ENCODE data around the gene PLA2G2A. TPM values are rescaled to one million over a fixed set of nuclear protein-coding genes. Genes with fewer than 3 reads are reported as not detected.
"Not testable (repeated sequence)": the region's sequence is repeated elsewhere in the genome, so short reads cannot be mapped to it uniquely, and the experiment has no call there.

PLA2G2A gene
- not detected for total RNA-seq

- Mint-ChIP-seq H3K27me3 (peaks cover 8% of the 10 kb centered on the region), H3K4me3 (no peak within 1 kb of the TSS), H3K9me3 (no peaks in the 10 kb centered on the region), H3K4me1 (peaks cover 2% of the 10 kb centered on the region), H3K27ac (no peak within 1 kb of the TSS), H3K36me3 (ENCODE audit: low read depth) (no peaks in the 10 kb centered on the region)
- ChIA-PET POLR2A (no interaction called here), CTCF (no interaction called here)
- no peak for DNase-seq
These were observed at the start of gene PLA2G2A for GRCh38 chr1:19979494-19979977. PLA2G2A (minus strand) TSS chr1:19979618; CDS start chr1:19978773, 845 bp downstream.

GRCh38 chr1:20028726-20029125, 49.3 kb upstream of the PLA2G2A start:
- ChIA-PET POLR2A (no interaction called here), CTCF (no interaction called here)
- DNase-seq: no peak
- Mint-ChIP-seq H3K36me3 (ENCODE audit: low read depth) (no peaks in the 10 kb centered on the region), H3K27me3 (peaks cover 39% of the 10 kb centered on the region), H3K4me3 (no peak overlapping the region), H3K27ac (no peak overlapping the region), H3K9me3 (peaks cover 2% of the 10 kb centered on the region), H3K4me1 (no peaks in the 10 kb centered on the region)

GRCh38 chr1:20028125-20028524, 48.7 kb upstream of the PLA2G2A start:
- peaks cover 39% of the 10 kb centered on the region for H3K27me3 Mint-ChIP-seq
- H3K36me3 Mint-ChIP-seq (ENCODE audit: low read depth): no peaks in the 10 kb centered on the region
- CTCF ChIA-PET: no interaction called here

GRCh38 chr1:20017741-20018140, 38.3 kb upstream of the PLA2G2A start:
- Mint-ChIP-seq H3K4me3 (no peak overlapping the region), H3K27ac (no peak overlapping the region), H3K36me3 (ENCODE audit: low read depth) (no peaks in the 10 kb centered on the region), H3K9me3 (peaks cover 11% of the 10 kb centered on the region), H3K27me3 (peaks cover 32% of the 10 kb centered on the region), H3K4me1 (no peaks in the 10 kb centered on the region)
- DNase-seq: no peak
- ChIA-PET POLR2A (no interaction called here), CTCF (no interaction called here)

More at GRCh38 chr1:20028125-20028524, 48.7 kb upstream of the PLA2G2A start:
- H3K9me3 Mint-ChIP-seq: peaks cover 2% of the 10 kb centered on the region
- DNase-seq: no peak
- H3K4me1 Mint-ChIP-seq: no peaks in the 10 kb centered on the region
- POLR2A ChIA-PET: no interaction called here
- no peak overlapping the region for H3K4me3 Mint-ChIP-seq
- no peak overlapping the region for H3K27ac Mint-ChIP-seq

- DNase-seq: no peak
- Mint-ChIP-seq H3K4me3 (no peak overlapping the region), H3K27me3 (peaks cover 28% of the 10 kb centered on the region), H3K36me3 (ENCODE audit: low read depth) (no peaks in the 10 kb centered on the region), H3K4me1 (no peaks in the 10 kb centered on the region), H3K27ac (no peak overlapping the region), H3K9me3 (peaks cover 11% of the 10 kb centered on the region)
- ChIA-PET POLR2A (no interaction called here), CTCF (no interaction called here)
These were observed 34.7 kb upstream of the PLA2G2A start for GRCh38 chr1:20014153-20014552.

GRCh38 chr1:20010016-20010415, 30.6 kb upstream of the PLA2G2A start:
- peaks cover 3% of the 10 kb centered on the region for H3K9me3 Mint-ChIP-seq
- no peak overlapping the region for H3K27ac Mint-ChIP-seq
- ChIA-PET CTCF (no interaction called here), POLR2A (no interaction called here)
- H3K4me3 Mint-ChIP-seq: no peak overlapping the region
- peaks cover 26% of the 10 kb centered on the region for H3K27me3 Mint-ChIP-seq
- H3K36me3 Mint-ChIP-seq (ENCODE audit: low read depth): no peaks in the 10 kb centered on the region
- no peak for DNase-seq
- H3K4me1 Mint-ChIP-seq: no peaks in the 10 kb centered on the region

GRCh38 chr1:20009212-20009611, 29.8 kb upstream of the PLA2G2A start:
- ChIA-PET POLR2A (no interaction called here), CTCF (no interaction called here)
- peaks cover 2% of the 10 kb centered on the region for H3K9me3 Mint-ChIP-seq
- H3K36me3 Mint-ChIP-seq (ENCODE audit: low read depth): no peaks in the 10 kb centered on the region
- H3K27me3 Mint-ChIP-seq: peaks cover 28% of the 10 kb centered on the region
- H3K4me1 Mint-ChIP-seq: no peaks in the 10 kb centered on the region
- no peak overlapping the region for H3K4me3 Mint-ChIP-seq
- no peak for DNase-seq
- H3K27ac Mint-ChIP-seq: no peak overlapping the region

GRCh38 chr1:20008391-20008841, 29.0 kb upstream of the PLA2G2A start:
- no peak for DNase-seq
- Mint-ChIP-seq H3K36me3 (ENCODE audit: low read depth) (no peaks in the 10 kb centered on the region), H3K4me1 (no peaks in the 10 kb centered on the region), H3K27ac (no peak overlapping the region), H3K27me3 (peaks cover 30% of the 10 kb centered on the region), H3K4me3 (no peak overlapping the region), H3K9me3 (peaks cover 2% of the 10 kb centered on the region)
- CTCF ChIA-PET: no interaction called here
- POLR2A ChIA-PET: no interaction called here

GRCh38 chr1:19998823-19999222, 19.4 kb upstream of the PLA2G2A start:
- DNase-seq; H3K9me3 Mint-ChIP-seq; H3K36me3 Mint-ChIP-seq (ENCODE audit: low read depth); H3K4me3 Mint-ChIP-seq; POLR2A ChIA-PET; H3K4me1 Mint-ChIP-seq; CTCF ChIA-PET; H3K27ac Mint-ChIP-seq: not testable (repeated sequence)
- H3K27me3 Mint-ChIP-seq: peaks cover 32% of the 10 kb centered on the region

- ChIA-PET POLR2A (no interaction called here), CTCF (no interaction called here)
- Mint-ChIP-seq H3K9me3 (no peaks in the 10 kb centered on the region), H3K4me3 (no peak overlapping the region), H3K27ac (no peak overlapping the region), H3K27me3 (peaks cover 57% of the 10 kb centered on the region), H3K36me3 (ENCODE audit: low read depth) (no peaks in the 10 kb centered on the region), H3K4me1 (peaks cover 3% of the 10 kb centered on the region)
- no peak for DNase-seq
These were observed 11.3 kb upstream of the PLA2G2A start for GRCh38 chr1:19990689-19991088.

GRCh38 chr1:19990182-19990582, 10.8 kb upstream of the PLA2G2A start:
- H3K27me3 Mint-ChIP-seq: peaks cover 57% of the 10 kb centered on the region
- H3K36me3 Mint-ChIP-seq (ENCODE audit: low read depth); DNase-seq; H3K4me1 Mint-ChIP-seq; H3K27ac Mint-ChIP-seq; H3K9me3 Mint-ChIP-seq; H3K4me3 Mint-ChIP-seq; CTCF ChIA-PET; POLR2A ChIA-PET: not testable (repeated sequence)

GRCh38 chr1:19988267-19989006, 9.0 kb upstream of the PLA2G2A start:
- CTCF ChIA-PET: no interaction called here
- no peak overlapping the region for H3K27ac Mint-ChIP-seq
- H3K4me1 Mint-ChIP-seq: peaks cover 3% of the 10 kb centered on the region

GRCh38 chr1:19987719-19988118, 8.3 kb upstream of the PLA2G2A start:
- POLR2A ChIA-PET: no interaction called here
- no peak overlapping the region for H3K27ac Mint-ChIP-seq
- H3K36me3 Mint-ChIP-seq (ENCODE audit: low read depth): no peaks in the 10 kb centered on the region
- no peaks in the 10 kb centered on the region for H3K9me3 Mint-ChIP-seq
- CTCF ChIA-PET: no interaction called here
- peaks cover 44% of the 10 kb centered on the region for H3K27me3 Mint-ChIP-seq
- no peak overlapping the region for H3K4me3 Mint-ChIP-seq
- H3K4me1 Mint-ChIP-seq: peaks cover 3% of the 10 kb centered on the region
- no peak for DNase-seq

More at GRCh38 chr1:19988267-19989006, 9.0 kb upstream of the PLA2G2A start:
- no peaks in the 10 kb centered on the region for H3K36me3 Mint-ChIP-seq (ENCODE audit: low read depth)
- no peaks in the 10 kb centered on the region for H3K9me3 Mint-ChIP-seq
- no peak for DNase-seq
- H3K27me3 Mint-ChIP-seq: peaks cover 49% of the 10 kb centered on the region
- H3K4me3 Mint-ChIP-seq: no peak overlapping the region
- POLR2A ChIA-PET: no interaction called here

- DNase-seq; CTCF ChIA-PET; H3K4me3 Mint-ChIP-seq; POLR2A ChIA-PET; H3K9me3 Mint-ChIP-seq; H3K4me1 Mint-ChIP-seq; H3K27ac Mint-ChIP-seq; H3K36me3 Mint-ChIP-seq (ENCODE audit: low read depth): not testable (repeated sequence)
- H3K27me3 Mint-ChIP-seq: peaks cover 30% of the 10 kb centered on the region
These were observed 5.1 kb upstream of the PLA2G2A start for GRCh38 chr1:19984409-19985016.
